ENCODE results near the gene AGBL1.

AGBL1 gene

GRCh38 chr15:86591158-86591557 is 511.5 kb downstream of the AGBL1 start:
- TF ChIP-seq CTCF (IDR thresholded peaks at IDR 0.05; ENCODE audit: low read depth, low read length) = no peak

GRCh38 chr15:86591994-86592735 is 512.5 kb downstream of the AGBL1 start:
- no peak for TF ChIP-seq CTCF (IDR thresholded peaks at IDR 0.05; ENCODE audit: low read depth, low read length)

More at GRCh38 chr15:86591158-86591557, 511.5 kb downstream of the AGBL1 start:
- no peak overlapping the region for H3K4me3 ChIP-seq (ENCODE audit: low read depth, low read length)

GRCh38 chr15:86595741-86596140 is 516.1 kb downstream of the AGBL1 start:
- H3K4me3 ChIP-seq (ENCODE audit: low read depth, low read length) = no peak overlapping the region
- TF ChIP-seq CTCF (IDR thresholded peaks at IDR 0.05; ENCODE audit: low read depth, low read length) = no peak

More at GRCh38 chr15:86591994-86592735, 512.5 kb downstream of the AGBL1 start:
- no peak overlapping the region for H3K4me3 ChIP-seq (ENCODE audit: low read depth, low read length)

- H3K4me3 ChIP-seq (ENCODE audit: low read depth, low read length) = no peak overlapping the region
- TF ChIP-seq CTCF (IDR thresholded peaks at IDR 0.05; ENCODE audit: low read depth, low read length) = no peak
Observed at GRCh38 chr15:86603466-86603865, 523.8 kb downstream of the AGBL1 start.

GRCh38 chr15:86608461-86609205 is 529.0 kb downstream of the AGBL1 start:
- no peak for TF ChIP-seq CTCF (IDR thresholded peaks at IDR 0.05; ENCODE audit: low read depth, low read length)
- no peak overlapping the region for H3K4me3 ChIP-seq (ENCODE audit: low read depth, low read length)

GRCh38 chr15:86609275-86609674 is 529.6 kb downstream of the AGBL1 start:
- TF ChIP-seq CTCF (IDR thresholded peaks at IDR 0.05; ENCODE audit: low read depth, low read length) = no peak
- no peak overlapping the region for H3K4me3 ChIP-seq (ENCODE audit: low read depth, low read length)

GRCh38 chr15:86610038-86610437 is 530.4 kb downstream of the AGBL1 start:
- no peak for TF ChIP-seq CTCF (IDR thresholded peaks at IDR 0.05; ENCODE audit: low read depth, low read length)
- no peak overlapping the region for H3K4me3 ChIP-seq (ENCODE audit: low read depth, low read length)

Measured in WI38 (cell line).